GM21381 (cell line): Measurements from ENCODE around the gene CRP.
"Not testable (repeated sequence)": the region's sequence is repeated elsewhere in the genome, so short reads cannot be mapped to it uniquely, and the experiment has no call there.

Source experiments
- ATAC-seq: cut with Tn5 transposase; IDR thresholded peaks from one replicate; pipeline ENCODE4 v1.9.1; 2021; ENCODE audit warnings: mild to moderate bottlenecking, moderate library complexity; ENCODE audit not compliant: unreplicated experiment

CRP gene

DNA sequence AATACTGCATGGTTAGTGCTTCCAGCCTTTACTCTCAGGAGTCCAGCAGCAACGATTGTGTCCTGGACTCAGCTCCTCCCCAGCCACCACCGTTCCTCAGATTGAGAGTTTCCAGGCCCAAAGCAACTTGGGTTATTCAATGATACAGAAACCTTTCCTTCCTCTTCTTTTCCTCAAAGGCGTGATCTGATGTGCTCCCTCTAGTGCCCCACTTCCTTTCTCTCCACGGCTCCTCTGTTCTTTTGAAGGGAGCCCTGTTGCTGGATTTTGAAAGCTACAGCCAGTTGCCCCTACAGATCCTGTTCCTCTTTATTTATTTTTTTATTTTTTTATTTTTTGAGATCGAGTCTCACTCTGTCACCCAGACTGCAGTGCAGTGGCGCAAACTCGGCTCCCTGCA lies 14.1 kb downstream of the CRP start:
- no peak for ATAC-seq

GRCh38 chr1:159699653-159700052 lies 14.7 kb downstream of the CRP start:
- ATAC-seq = no peak

DNA sequence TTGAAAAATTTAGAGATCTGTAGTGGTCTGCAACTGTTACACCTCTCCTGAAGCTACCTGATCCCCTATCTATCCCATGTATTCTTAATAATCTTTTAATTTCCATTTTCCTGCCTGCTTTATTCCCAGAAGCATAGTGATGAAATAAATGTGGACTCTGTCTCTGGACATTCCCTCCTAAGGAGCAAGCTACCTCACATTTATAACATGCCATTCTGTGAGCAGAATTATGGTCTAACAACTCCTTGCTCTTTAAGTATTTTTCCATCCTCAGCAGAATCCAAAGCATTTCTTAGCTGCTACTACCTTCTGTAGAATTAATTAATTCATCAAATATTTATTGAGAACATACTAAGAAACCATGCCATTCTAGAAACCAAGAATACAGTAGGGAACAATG lies 15.1 kb downstream of the CRP start:
- no peak for ATAC-seq

GRCh38 chr1:159687511-159687910 lies 26.9 kb downstream of the CRP start:
- no peak for ATAC-seq

DNA sequence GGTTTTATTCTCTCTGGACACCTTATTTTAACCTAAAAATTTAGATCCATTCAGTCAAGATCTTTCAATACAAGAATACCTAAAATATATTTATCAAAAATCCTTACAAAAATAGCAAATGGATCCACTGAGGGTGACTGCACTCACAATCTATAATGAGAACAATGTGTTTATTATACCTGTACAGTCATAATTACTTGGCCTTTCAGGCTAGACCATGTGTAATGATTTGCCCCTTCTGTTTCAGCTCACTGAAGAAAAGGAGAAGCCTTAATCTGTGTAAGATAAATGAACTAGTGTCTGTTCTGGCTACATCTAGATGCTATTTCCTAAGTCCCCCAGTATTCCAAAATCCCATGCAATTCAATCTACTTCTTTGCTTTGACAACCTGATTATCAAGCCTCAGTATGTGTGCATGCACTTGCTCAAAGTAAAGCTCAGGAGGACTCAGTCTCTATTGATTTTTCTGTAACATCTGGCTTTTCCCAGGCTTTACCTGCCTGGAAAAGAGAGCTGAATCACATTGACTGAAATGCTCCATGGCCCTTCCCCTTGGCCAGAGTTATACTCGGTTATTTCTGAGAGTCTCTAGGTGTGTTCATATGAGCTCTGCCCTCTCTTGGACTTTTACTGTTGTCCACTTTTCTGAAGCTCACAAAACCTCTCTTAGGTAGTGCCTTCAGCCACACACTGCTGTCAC lies 27.6 kb downstream of the CRP start:
- ATAC-seq = no peak

- no peak for ATAC-seq
Measured at GRCh38 chr1:159678939-159679338, 35.5 kb downstream of the CRP start.

DNA sequence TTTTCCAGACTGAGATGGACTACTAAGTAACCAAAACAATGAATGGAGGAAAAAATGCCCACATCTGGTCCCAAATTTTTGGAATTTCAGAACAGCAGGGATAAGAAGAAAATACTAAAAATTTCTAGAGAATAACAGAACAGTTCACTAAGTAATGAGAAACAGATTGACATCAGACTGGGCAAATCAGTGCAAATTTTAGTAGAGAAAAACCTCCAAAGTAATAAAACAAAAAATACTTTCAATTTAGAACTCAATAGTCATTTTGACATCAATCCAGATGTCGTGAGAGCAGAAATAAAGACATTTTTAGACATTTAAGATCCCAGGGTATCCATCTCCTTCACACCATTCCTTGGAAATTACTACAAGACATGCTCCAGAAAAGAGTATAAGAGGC lies 39.3 kb downstream of the CRP start:
- no peak for ATAC-seq

GRCh38 chr1:159672390-159672789 lies 42.0 kb downstream of the CRP start:
- not testable (repeated sequence) for ATAC-seq

- no peak for ATAC-seq
Measured at GRCh38 chr1:159669338-159669737, 45.1 kb downstream of the CRP start.

DNA sequence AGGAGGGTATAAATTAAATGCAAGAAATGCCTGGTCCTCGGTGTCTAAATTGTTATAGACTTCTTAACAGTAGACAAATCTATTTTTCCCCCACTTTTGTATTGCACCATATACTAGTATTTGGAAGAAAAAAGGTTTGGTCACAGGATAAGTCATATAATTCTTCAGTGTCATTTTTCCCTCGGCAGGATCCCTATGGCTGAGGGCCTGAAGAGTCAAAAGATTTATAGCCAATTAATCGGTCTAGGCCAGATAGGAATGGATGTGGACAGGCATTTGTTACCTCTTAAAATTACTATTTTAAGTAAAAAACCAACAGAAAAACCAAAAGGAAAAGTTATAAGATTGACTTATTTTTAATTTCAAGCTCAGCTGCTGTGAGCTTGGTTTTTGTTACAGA lies 45.6 kb downstream of the CRP start:
- ATAC-seq = no peak

DNA sequence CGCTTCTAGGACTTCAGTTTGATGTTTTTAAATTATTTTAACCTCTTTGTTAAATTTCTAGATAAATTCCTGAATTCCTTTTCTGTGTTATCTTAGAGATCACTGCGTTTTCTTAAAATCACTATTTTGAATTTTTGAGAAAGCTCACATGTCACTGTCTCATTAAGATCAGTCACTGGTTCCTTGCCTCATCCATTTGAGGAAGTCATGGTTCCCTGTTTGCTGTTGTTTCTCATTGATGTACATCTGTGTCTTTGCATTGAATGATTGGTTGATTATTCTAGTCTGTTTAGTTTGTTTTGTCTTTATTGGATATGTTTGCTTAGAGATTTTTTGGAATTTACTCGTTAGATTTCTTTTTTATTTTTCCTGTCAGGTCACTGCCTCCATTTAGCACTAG lies 50.1 kb downstream of the CRP start:
- ATAC-seq = no peak

- ATAC-seq = no peak
Measured at GRCh38 chr1:159663552-159663951, 50.8 kb downstream of the CRP start.
